Activated CD8-positive, alpha-beta memory T cell treated with anti-CD3 and anti-CD28 coated beads for 36 hours (primary cell): Measurements from ENCODE around the gene ALDH5A1. TPM values are rescaled to one million over a fixed set of nuclear protein-coding genes. Genes with fewer than 3 reads are reported as not detected.

Source experiments
- total RNA-seq, 2 experiments: library from RNA; stranded (reverse); gene quantifications; one replicate each; pipeline ENCODE4 v1.2.3, GENCODE V29; 2021

The ALDH5A1 gene
- total RNA-seq, 2 experiments from 2014 or later, result 14.7 to 16.1 TPM

Other genes starting within 250 kb of the ALDH5A1 start
- gene DCDC2, start 136.9 kb upstream of the ALDH5A1 start, total RNA-seq, result under 1 TPM in 1 of 2 experiments, not detected in 1; 0.27 TPM
- 10 to 100 TPM; 31.6 to 32.0 TPM for gene MRS2, start 92.0 kb upstream of the ALDH5A1 start, total RNA-seq
- under 1 TPM; 0.48 to 0.57 TPM for gene GPLD1, start 5.4 kb upstream of the ALDH5A1 start, total RNA-seq
- under 1 TPM; 0.04 to 0.06 TPM for gene KIAA0319, start 151.2 kb downstream of the ALDH5A1 start, total RNA-seq
- gene TDP2, start 171.9 kb downstream of the ALDH5A1 start, total RNA-seq, result 10 to 100 TPM; 44.6 to 44.8 TPM
- gene ACOT13, start 172.1 kb downstream of the ALDH5A1 start, total RNA-seq, result 10 to 100 TPM; 24.3 to 24.4 TPM
- 10 to 100 TPM; 94.2 to 98.3 TPM for gene C6orf62, start 224.2 kb downstream of the ALDH5A1 start, total RNA-seq